Activated naive CD4-positive, alpha-beta T cell treated with anti-CD3 and anti-CD28 coated beads, Interleukin-2, amount 10 ng/mL, durations not matched to agents 7 days and 5 days (primary cell): Measurements from ENCODE around the gene GEMIN4.
"Not testable (repeated sequence)": the region's sequence is repeated elsewhere in the genome, so short reads cannot be mapped to it uniquely, and the experiment has no call there.

Experiments used
- CTCF ChIA-PET: fragments of 350-600 bp; sonication (Branson Sonifier 250); formaldehyde crosslinking; loops from one replicate; lab custom pipeline; 2021; ENCODE audit warnings: antibody characterized with exemption; lab: Charles Lee
- DNase-seq: peaks from one replicate; pipeline ENCODE4 v3.0.0-alpha.2; 2020
- H3K27ac Mint-ChIP-seq: one replicate; pipeline ENCODE4 v1.8.0; 2021; ENCODE audit warnings: mild to moderate bottlenecking, moderate library complexity, mixed read lengths
- H3K27me3 Mint-ChIP-seq: one replicate; pipeline ENCODE4 v1.8.0; 2021; ENCODE audit warnings: mild to moderate bottlenecking, mixed read lengths
- H3K36me3 Mint-ChIP-seq: one replicate; pipeline ENCODE4 v1.8.0; 2021; ENCODE audit warnings: mixed read lengths
- H3K4me1 Mint-ChIP-seq: one replicate; pipeline ENCODE4 v1.8.0; 2021; ENCODE audit warnings: mixed read lengths
- H3K4me3 Mint-ChIP-seq: one replicate; pipeline ENCODE4 v1.8.0; 2021; ENCODE audit warnings: mild to moderate bottlenecking, moderate library complexity, mixed read lengths
- H3K9me3 Mint-ChIP-seq: one replicate; pipeline ENCODE4 v1.8.0; 2021; ENCODE audit warnings: mixed read lengths

Gene GEMIN4

DNA sequence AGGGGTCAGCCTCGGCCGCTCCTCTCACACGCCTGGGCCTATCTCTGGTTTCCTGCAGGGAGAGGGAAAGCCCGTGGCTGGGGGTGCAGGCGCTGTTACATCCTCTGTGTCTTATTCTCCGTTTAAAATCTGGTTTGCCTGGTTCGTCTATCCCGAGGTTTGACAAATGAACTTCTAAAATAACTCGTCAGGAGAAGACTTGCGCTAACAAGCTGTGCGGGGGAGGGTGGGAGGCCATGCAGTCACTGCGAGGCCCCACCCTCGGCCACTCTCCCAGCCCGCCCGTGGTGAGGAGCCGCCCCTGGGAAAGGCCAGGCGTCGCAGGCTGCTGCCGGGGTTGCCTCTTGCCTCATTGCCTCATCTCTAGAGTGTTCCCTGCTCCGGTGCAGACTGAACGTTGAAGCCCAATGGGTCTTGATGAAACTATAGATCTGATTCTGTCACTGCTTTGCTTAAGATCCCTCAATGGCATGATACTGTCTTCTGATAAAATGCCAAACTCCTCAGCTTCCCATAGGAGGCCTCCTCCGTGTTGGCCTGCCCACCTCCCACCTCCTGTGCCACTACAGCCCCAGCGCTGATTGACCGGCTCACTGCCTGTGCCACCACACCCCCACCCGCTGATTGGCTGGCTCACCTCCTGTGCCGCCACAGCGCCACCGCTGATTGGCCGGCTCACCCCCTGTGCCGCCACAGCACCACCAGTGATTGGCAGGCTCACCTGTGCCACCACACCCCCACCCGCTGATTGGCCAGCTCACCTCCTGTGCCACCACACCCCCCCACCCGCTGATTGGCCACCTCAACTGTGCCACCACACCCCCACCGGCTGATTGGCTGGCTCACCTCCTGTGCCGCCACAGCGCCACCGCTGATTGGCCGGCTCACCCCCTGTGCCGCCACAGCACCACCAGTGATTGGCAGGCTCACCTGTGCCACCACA lies 38.1 kb upstream of the GEMIN4 start:
- CTCF ChIA-PET, H3K4me1 Mint-ChIP-seq, DNase-seq, H3K4me3 Mint-ChIP-seq, H3K27me3 Mint-ChIP-seq, H3K27ac Mint-ChIP-seq, H3K9me3 Mint-ChIP-seq: not testable (repeated sequence)
- H3K36me3 Mint-ChIP-seq: peaks cover 25% of the 10 kb centered on the region

DNA sequence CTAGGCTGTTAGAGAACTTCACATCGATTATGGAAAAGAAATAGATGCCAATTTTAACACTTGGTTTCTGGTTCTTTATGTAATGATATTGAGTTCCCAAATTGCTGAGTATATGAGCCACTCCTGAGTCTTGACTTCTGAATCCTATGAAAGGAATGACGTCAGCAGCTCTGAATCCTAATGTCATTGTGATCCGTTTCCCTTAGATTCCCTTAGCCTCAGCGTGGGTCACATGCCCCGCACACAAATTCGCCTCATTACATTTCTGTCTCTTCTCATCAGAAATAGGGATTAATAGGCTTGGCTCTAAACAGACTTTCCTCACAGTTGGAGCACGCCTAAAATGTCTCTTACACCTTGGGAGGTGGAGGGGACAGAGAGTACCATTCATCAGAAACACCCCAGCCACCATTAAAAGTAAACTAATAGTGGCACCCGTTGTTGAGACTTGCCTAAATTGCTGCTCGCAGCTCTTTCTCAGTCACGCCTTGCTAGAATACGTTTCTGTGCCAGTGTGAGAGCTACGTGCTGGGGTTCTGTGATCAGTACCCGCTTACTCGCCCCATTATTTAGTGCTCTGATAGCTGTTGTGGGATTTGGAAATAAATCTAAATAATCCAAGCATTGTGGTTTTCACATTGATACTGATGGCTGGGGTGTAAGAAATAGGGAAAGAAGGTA lies 37.2 kb upstream of the GEMIN4 start:
- CTCF ChIA-PET: interaction anchor here (1.9 kb wide), 1 partner anchor 192 kb away, joined by 6 read pairs; no protein-coding TSS in a partner anchor
- peaks cover 25% of the 10 kb centered on the region for H3K36me3 Mint-ChIP-seq

DNA sequence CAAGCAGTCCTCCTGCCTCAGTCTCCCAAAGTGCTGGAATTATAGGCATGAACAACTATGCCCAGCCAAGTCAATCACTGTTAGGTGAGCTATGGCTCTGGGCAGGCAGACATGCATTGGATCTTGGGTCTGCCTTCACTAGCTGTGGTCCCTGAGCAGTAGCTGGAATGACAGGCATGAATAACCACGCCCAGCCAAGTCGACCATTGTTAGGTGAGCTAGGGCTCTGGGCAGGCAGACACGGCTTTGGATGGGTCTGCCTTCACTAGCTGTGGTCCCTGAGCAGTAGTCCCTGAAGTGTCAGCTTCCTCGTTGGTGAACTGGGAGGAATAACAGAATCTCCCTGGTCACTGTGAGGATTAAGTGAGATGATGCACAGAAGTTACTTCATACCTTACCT lies 36.5 kb upstream of the GEMIN4 start:
- Mint-ChIP-seq H3K27ac (no peak overlapping the region), H3K36me3 (peaks cover 25% of the 10 kb centered on the region), H3K4me3 (no peak overlapping the region), H3K4me1 (peaks cover 14% of the 10 kb centered on the region), H3K27me3 (no peaks in the 10 kb centered on the region), H3K9me3 (no peaks in the 10 kb centered on the region)
- CTCF ChIA-PET: interaction anchor here (0.8 to 1.9 kb wide), 2 partner anchors 192 to 212 kb away, joined by 3 to 6 read pairs; no protein-coding TSS in a partner anchor
- no peak for DNase-seq

More for the DNA sequence above, 37.2 kb upstream of the GEMIN4 start:
- peaks cover 7% of the 10 kb centered on the region for H3K4me1 Mint-ChIP-seq
- H3K27me3 Mint-ChIP-seq: no peaks in the 10 kb centered on the region
- DNase-seq: no peak
- H3K27ac Mint-ChIP-seq: no peak overlapping the region
- H3K4me3 Mint-ChIP-seq: no peak overlapping the region
- H3K9me3 Mint-ChIP-seq: no peaks in the 10 kb centered on the region

DNA sequence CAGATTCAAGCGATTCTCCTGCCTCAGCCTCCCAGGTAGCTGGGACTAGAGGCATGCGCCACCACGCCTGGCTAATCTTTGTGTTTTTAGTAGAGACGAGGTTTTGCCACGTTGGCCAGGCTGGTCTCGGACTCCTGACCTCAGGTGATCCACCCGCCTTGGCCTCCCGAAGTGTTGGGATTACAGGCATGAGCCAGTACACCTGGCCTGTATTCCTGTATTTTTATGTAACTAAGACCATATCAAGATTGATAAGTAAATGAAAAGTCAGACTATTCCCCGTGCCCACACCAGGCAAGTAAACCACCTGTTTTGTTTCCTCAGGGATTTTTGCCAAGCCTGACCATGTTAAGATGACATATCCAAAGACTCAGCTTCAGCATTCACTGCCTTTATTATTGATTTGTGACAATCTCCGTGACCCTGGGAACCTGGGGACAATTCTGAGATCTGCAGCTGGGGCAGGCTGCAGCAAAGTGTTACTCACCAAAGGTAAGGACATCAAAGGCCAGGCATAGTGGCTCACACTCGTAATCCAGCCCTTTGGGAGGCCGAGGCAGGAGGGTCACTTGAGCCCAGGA lies 35.7 kb upstream of the GEMIN4 start:
- Mint-ChIP-seq H3K27me3 (no peaks in the 10 kb centered on the region), H3K36me3 (peaks cover 24% of the 10 kb centered on the region), H3K4me1 (peaks cover 22% of the 10 kb centered on the region), H3K27ac (no peak overlapping the region), H3K4me3 (no peak overlapping the region), H3K9me3 (no peaks in the 10 kb centered on the region)
- no peak for DNase-seq
- CTCF ChIA-PET: interaction anchor here (1.9 kb wide), 1 partner anchor 193 kb away, joined by 6 read pairs; no protein-coding TSS in a partner anchor

DNA sequence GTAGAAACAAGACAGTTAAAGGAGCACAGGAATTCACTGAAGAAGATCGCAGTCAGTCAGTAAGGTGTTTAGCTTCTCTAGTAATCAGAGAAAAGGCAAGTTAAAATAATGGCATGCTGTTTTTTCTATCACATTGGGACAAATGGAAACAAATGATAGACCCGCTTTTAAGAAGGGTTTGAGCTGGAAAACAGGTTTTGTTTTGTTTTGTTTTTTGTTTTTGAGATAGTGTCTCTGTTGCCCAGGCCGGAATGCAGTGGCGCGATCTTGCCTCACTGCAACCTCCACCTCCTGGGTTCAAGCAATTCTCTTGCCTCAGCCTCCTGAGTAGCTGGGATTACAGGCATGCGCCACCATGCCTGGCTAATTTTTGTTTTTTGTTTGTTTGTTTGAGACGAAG lies 33.8 kb upstream of the GEMIN4 start:
- H3K27me3 Mint-ChIP-seq, H3K9me3 Mint-ChIP-seq, H3K4me3 Mint-ChIP-seq, DNase-seq, H3K27ac Mint-ChIP-seq, CTCF ChIA-PET: not testable (repeated sequence)
- peaks cover 14% of the 10 kb centered on the region for H3K36me3 Mint-ChIP-seq
- H3K4me1 Mint-ChIP-seq: peaks cover 35% of the 10 kb centered on the region

DNA sequence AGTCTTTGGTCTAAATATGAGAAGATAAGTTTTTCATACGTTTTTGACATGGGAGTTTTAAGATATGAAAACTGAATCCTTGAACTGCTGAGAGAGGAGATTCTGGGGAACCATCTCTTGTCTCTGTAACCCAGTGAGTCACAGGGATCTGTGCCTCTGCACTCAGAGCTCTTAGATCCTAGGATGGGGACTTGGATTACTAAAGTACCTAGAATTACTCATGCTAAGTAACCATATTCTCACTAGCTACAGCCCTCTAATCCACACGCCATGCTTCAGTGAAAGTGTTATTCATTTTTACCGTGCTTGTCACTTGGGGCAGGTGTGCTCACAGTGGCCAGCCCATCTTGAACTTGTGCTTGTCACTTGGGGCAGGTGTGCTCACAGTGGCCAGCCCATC lies 32.1 kb upstream of the GEMIN4 start:
- no peak for DNase-seq
- H3K36me3 Mint-ChIP-seq: peaks cover 12% of the 10 kb centered on the region
- H3K4me3 Mint-ChIP-seq: peak overlapping the region; percentile 54
- H3K4me1 Mint-ChIP-seq: peaks cover 39% of the 10 kb centered on the region
- CTCF ChIA-PET: no interaction called here
- no peak overlapping the region for H3K27ac Mint-ChIP-seq
- H3K9me3 Mint-ChIP-seq: no peaks in the 10 kb centered on the region
- H3K27me3 Mint-ChIP-seq: no peaks in the 10 kb centered on the region

DNA sequence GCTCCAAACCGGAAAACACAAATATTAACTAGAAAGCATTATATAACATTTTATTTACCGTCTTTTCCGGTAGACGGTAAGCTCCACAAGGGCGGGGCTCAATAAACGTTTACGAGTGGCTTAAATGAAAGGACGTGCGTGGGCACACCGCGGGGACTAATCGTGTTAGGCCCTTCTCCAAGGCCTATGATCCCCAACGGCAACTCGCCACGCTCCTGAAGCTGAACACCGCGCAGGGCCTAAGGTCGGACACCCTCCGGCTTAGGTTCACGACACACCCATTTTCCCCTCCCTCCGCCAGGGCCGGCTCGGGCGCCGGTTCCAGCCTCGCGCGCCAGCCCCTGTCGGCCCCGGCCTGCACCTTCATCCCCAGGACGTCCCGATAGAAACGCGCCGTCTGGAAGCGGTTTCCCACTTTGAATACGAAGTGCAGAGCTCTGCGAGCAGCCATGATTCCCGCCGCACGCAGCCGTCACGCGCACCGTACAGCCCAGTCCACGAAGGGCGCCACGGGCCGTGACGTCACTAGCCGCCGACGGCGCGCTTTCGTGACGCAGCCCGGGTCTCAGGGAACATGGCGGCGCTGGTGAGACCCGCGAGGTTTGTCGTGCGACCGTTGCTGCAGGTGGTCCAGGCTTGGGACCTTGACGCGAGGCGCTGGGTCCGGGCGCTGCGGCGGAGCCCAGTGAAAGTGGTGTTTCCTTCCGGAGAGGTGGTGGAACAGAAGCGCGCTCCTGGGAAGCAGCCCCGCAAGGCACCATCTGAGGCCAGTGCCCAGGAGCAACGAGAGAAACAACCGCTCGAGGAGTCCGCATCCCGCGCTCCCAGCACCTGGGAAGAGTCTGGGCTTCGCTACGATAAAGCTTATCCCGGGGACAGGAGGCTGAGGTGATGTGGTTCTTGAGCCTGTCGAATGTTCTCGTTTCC lies 30.0 kb upstream of the GEMIN4 start, which contains the start of the genes GLOD4 and MRM3:
Gene GLOD4 (minus strand): TSS at position 476 of the 927 bp plus-strand sequence. CDS start 25 bp downstream, at position 451.
Gene MRM3 (plus strand): TSS at position 549 of the 927 bp plus-strand sequence. CDS start 26 bp downstream, at position 575.
- H3K4me1 Mint-ChIP-seq: peaks cover 39% of the 10 kb centered on the region
- H3K4me3 Mint-ChIP-seq: peak within 1 kb of the TSS; percentile 97
- H3K36me3 Mint-ChIP-seq: peaks cover 20% of the 10 kb centered on the region
- peak within 1 kb of the TSS; percentile 95 for H3K27ac Mint-ChIP-seq
- DNase-seq: peak; percentile 96
- no peaks in the 10 kb centered on the region for H3K9me3 Mint-ChIP-seq
- CTCF ChIA-PET: interaction anchor here (1.1 to 1.7 kb wide), 5 partner anchors 29 to 370 kb away, joined by 3 to 7 read pairs (median 4); partner anchors contain the start of gene TIMM22
- H3K27me3 Mint-ChIP-seq: no peaks in the 10 kb centered on the region

DNA sequence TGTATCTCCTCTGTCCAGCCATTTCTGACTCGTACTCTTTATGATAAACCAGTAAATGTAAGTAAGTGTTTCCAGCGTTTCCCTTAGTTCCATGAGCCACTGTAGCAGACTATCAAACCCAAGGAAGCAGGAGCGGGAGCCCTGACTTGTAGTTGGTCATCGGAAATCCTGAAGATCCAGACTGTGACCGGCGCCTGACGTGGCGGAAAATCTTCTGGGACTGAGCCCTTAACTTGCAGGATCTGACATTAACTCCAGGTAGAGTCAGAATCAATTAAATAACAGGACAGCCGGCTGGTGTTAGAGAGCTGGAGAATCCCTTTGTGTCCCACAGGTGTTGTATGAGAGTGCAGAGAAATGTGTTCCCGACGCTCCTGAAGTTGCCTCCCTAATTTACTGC lies 26.0 kb upstream of the GEMIN4 start:
- Mint-ChIP-seq H3K4me1 (peaks cover 27% of the 10 kb centered on the region), H3K9me3 (no peaks in the 10 kb centered on the region), H3K36me3 (peaks cover 48% of the 10 kb centered on the region), H3K4me3 (no peak overlapping the region), H3K27me3 (no peaks in the 10 kb centered on the region), H3K27ac (no peak overlapping the region)
- CTCF ChIA-PET: no interaction called here
- no peak for DNase-seq

DNA sequence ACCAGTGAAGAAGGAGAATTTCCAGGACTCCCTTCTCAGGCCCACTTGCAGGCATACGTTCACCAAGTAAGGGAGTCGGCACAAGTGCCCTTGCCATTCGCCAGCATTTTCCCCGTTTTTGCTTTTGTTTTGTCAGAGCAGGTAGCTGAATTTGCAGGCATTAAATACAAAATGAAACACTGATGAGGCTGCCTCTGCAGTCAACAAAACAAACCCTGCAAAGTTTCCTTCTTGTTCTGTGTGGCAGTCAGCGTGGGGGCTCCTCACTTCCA lies 22.2 kb upstream of the GEMIN4 start:
- CTCF ChIA-PET: interaction anchor here (0.6 kb wide), 1 partner anchor 21 kb away, joined by 3 read pairs; no protein-coding TSS in a partner anchor
- Mint-ChIP-seq H3K4me3 (no peak overlapping the region), H3K36me3 (peaks cover 63% of the 10 kb centered on the region), H3K27ac (no peak overlapping the region), H3K27me3 (no peaks in the 10 kb centered on the region), H3K9me3 (no peaks in the 10 kb centered on the region), H3K4me1 (peaks cover 6% of the 10 kb centered on the region)
- DNase-seq: no peak

DNA sequence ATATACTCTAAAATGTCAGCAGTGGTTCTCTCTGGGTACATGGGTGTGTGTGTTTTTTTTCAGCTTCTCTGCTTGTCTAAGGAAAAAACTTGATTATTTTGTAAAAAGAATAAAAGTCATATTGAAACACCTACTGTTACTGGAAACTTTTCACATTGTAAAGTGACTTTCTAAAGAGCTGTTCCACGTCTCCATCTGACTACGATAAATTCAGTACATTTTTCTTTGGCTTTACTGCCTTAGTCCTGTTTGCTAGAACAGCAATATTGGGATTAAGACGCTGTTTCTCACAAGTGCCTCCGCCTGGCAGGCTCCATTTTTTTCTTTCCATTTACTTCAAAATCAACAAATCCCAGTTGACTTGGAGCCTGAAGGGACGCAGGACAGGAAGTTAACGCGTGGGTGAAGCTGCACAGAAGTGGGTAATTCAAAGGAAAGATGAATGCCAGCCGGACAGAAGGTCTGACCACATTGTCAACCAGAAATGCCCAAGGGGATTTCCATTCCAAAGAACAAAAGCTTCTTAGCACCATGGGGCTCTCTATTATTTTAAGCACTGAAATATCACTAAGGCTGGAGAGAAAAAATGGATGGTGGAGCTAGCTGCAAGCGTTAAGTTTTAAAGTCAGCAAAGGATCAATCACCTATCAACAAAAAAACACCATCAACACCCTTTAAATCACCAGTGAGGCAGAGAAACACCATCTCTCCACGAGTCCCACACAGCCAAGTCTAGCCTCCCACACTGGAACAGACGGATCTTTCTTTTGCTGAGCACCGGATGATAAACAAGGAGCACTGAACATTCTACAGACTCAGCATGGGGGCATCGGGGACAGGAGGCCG lies 21.6 kb upstream of the GEMIN4 start:
- H3K27me3 Mint-ChIP-seq: no peaks in the 10 kb centered on the region
- DNase-seq: no peak
- no peaks in the 10 kb centered on the region for H3K9me3 Mint-ChIP-seq
- peaks cover 63% of the 10 kb centered on the region for H3K36me3 Mint-ChIP-seq
- peaks cover 6% of the 10 kb centered on the region for H3K4me1 Mint-ChIP-seq
- H3K27ac Mint-ChIP-seq: no peak overlapping the region
- H3K4me3 Mint-ChIP-seq: no peak overlapping the region
- CTCF ChIA-PET: interaction anchor here (0.6 kb wide), 1 partner anchor 20 kb away, joined by 3 read pairs; no protein-coding TSS in a partner anchor

DNA sequence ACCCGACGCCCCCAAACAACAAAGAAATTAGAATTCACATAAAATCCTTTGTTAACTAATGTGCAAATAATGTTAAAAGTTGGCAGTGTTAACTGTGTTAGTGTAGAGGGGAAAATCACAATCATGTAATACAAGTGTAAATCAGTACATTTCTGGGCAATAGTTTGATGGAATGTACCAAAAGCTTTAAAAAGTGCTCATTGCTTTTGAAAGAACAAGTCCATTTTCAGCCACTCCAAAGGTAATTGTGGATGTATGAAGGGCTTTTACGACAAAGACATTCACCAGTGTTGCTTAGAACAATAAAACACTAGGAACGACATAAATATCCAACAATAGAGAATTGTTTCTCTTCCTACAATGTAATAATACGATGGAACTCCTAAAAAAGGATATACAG lies 21.0 kb upstream of the GEMIN4 start:
- Mint-ChIP-seq H3K9me3 (no peaks in the 10 kb centered on the region), H3K4me3 (no peak overlapping the region), H3K27me3 (no peaks in the 10 kb centered on the region), H3K4me1 (peaks cover 6% of the 10 kb centered on the region), H3K36me3 (peaks cover 62% of the 10 kb centered on the region), H3K27ac (no peak overlapping the region)
- DNase-seq: no peak
- CTCF ChIA-PET: no interaction called here

DNA sequence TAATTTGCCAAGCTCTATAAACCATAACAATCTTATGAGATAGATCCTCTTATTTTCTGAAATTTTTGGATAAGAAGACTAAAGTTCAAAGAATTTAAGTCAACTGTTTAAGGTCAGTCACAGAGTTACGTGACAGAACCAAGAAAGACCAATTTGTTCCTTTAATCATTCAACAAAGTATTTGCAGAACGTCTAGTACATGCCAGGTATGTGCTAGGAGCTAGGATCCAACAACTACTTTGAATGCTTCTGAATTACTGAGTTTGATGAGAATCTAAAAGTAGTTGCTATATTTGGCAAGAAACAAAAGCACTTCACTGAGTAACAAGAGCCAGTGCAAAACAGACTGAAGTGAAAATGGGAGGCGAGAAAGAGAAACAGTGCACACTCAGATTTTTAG lies 15.0 kb upstream of the GEMIN4 start:
- Mint-ChIP-seq H3K4me1 (no peaks in the 10 kb centered on the region), H3K27ac (no peak overlapping the region), H3K27me3 (no peaks in the 10 kb centered on the region), H3K4me3 (no peak overlapping the region), H3K9me3 (no peaks in the 10 kb centered on the region), H3K36me3 (peaks cover 45% of the 10 kb centered on the region)
- CTCF ChIA-PET: no interaction called here
- no peak for DNase-seq
